ENCODE measurements around the gene NQO1. TPM values are rescaled to one million over a fixed set of nuclear protein-coding genes. Genes with fewer than 3 reads are reported as not detected.

Gene NQO1
- total and polyA plus RNA-seq, 9 of the 15 experiments (the other 6 are each of a cell fraction or from before 2014, with no cell fraction given) = 96.7 to 198 (median 122) TPM

DNA sequence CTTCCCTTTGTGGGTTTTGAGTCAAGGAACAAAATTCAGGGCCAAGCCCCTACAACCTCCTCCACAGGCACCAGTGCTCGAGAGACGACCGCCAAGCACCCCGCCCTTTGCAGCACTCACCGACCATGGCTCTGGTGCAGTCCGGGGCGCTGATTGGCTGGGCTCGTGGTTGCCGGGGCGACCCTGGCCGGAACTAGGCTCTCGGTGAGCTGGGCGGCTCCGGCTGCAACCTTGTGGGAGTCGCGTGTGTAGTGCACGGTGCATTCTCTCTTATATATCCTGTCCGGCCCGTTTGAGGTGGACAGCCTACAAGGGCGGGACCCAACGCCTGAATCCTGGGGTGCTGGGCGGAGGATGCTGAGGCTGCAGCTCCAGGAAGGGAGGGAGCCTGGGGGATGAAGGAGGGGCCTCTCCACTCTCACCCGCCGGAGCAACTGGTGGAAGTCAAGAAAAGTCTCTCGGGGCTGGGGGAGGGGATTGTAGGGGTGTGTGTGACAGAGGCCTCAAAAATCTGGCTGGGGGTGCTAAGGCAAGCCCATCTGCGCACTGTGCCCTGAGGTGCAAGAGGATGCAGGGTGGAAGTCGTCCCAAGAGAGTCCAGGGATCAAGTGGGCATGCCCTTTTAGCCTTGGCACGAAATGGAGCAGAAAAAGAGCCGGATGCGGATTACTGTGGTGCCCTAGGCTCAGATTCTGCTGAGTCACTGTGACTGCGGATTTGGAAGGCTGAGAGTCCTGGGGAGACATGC lies at the start of gene NQO1 (continued):
- TF ChIP-seq CREM (IDR thresholded peaks at IDR 0.05; ENCODE audit: low read depth) (peak; percentile 58), HDAC1 (IDR thresholded peaks at IDR 0.05) (peak in 1 of 2 experiments; percentile 74; a peak in 1 of 4 replicates), FUS (optimal IDR thresholded peaks at IDR 0.05; ENCODE audit: low read depth, low read length) (no peak), ESRRA (IDR thresholded peaks at IDR 0.05; ENCODE audit: borderline replicate concordance, low read depth) (peak; percentile 86; the same call in 1 of the 2 replicates), L3MBTL2 (IDR thresholded peaks at IDR 0.05) (peak; percentile 76), ZNF12 (CRISPR knock-in tag; IDR thresholded peaks at IDR 0.05) (no peak), SUPT5H (IDR thresholded peaks at IDR 0.05) (peak; percentile 80), SMARCA4 (IDR thresholded peaks at IDR 0.05) (peak; percentile 86), SNIP1 (IDR thresholded peaks at IDR 0.05; ENCODE audit: low read depth) (no peak), ZSCAN32 (CRISPR knock-in tag; IDR thresholded peaks at IDR 0.05) (no peak), HDGF (IDR thresholded peaks at IDR 0.05) (no peak), CC2D1A (IDR thresholded peaks at IDR 0.05) (0 out of 2 replicates have a peak, but pooled peaks have one; percentile 15), RBM15 (IDR thresholded peaks at IDR 0.05; ENCODE audit: insufficient read depth, low read length) (no peak), ZNF175 (CRISPR knock-in tag; IDR thresholded peaks at IDR 0.05; ENCODE audit: low read depth) (no peak), EGR1 (conservative IDR thresholded peaks at IDR 0.05) (0 out of 2 replicates have a peak, but pooled peaks have one; percentile 7)
- TF ChIP-seq, protein P1, sequence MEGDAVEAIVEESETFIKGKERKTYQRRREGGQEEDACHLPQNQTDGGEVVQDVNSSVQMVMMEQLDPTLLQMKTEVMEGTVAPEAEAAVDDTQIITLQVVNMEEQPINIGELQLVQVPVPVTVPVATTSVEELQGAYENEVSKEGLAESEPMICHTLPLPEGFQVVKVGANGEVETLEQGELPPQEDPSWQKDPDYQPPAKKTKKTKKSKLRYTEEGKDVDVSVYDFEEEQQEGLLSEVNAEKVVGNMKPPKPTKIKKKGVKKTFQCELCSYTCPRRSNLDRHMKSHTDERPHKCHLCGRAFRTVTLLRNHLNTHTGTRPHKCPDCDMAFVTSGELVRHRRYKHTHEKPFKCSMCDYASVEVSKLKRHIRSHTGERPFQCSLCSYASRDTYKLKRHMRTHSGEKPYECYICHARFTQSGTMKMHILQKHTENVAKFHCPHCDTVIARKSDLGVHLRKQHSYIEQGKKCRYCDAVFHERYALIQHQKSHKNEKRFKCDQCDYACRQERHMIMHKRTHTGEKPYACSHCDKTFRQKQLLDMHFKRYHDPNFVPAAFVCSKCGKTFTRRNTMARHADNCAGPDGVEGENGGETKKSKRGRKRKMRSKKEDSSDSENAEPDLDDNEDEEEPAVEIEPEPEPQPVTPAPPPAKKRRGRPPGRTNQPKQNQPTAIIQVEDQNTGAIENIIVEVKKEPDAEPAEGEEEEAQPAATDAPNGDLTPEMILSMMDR (IDR thresholded peaks at IDR 0.05 in 2 of 3, conservative IDR thresholded peaks at IDR 0.05 in 1 of 3; ENCODE audit: insufficient read depth in 2 of 3, low read depth in 1 of 3, low read length in 3 of 3) = 0 out of 6 replicates have a peak, but pooled peaks of 1 of the 3 experiments have one; percentile 1
- TF ChIP-seq, protein P2, sequence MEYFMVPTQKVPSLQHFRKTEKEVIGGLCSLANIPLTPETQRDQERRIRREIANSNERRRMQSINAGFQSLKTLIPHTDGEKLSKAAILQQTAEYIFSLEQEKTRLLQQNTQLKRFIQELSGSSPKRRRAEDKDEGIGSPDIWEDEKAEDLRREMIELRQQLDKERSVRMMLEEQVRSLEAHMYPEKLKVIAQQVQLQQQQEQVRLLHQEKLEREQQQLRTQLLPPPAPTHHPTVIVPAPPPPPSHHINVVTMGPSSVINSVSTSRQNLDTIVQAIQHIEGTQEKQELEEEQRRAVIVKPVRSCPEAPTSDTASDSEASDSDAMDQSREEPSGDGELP (CRISPR knock-in tag; IDR thresholded peaks at IDR 0.05; ENCODE audit: borderline replicate concordance) = peak; percentile 77
- TF ChIP-seq, protein P3, sequence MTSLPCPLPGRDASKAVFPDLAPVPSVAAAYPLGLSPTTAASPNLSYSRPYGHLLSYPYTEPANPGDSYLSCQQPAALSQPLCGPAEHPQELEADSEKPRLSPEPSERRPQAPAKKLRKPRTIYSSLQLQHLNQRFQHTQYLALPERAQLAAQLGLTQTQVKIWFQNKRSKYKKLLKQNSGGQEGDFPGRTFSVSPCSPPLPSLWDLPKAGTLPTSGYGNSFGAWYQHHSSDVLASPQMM (CRISPR knock-in tag; IDR thresholded peaks at IDR 0.05) = no peak
- TF ChIP-seq, protein P4, sequence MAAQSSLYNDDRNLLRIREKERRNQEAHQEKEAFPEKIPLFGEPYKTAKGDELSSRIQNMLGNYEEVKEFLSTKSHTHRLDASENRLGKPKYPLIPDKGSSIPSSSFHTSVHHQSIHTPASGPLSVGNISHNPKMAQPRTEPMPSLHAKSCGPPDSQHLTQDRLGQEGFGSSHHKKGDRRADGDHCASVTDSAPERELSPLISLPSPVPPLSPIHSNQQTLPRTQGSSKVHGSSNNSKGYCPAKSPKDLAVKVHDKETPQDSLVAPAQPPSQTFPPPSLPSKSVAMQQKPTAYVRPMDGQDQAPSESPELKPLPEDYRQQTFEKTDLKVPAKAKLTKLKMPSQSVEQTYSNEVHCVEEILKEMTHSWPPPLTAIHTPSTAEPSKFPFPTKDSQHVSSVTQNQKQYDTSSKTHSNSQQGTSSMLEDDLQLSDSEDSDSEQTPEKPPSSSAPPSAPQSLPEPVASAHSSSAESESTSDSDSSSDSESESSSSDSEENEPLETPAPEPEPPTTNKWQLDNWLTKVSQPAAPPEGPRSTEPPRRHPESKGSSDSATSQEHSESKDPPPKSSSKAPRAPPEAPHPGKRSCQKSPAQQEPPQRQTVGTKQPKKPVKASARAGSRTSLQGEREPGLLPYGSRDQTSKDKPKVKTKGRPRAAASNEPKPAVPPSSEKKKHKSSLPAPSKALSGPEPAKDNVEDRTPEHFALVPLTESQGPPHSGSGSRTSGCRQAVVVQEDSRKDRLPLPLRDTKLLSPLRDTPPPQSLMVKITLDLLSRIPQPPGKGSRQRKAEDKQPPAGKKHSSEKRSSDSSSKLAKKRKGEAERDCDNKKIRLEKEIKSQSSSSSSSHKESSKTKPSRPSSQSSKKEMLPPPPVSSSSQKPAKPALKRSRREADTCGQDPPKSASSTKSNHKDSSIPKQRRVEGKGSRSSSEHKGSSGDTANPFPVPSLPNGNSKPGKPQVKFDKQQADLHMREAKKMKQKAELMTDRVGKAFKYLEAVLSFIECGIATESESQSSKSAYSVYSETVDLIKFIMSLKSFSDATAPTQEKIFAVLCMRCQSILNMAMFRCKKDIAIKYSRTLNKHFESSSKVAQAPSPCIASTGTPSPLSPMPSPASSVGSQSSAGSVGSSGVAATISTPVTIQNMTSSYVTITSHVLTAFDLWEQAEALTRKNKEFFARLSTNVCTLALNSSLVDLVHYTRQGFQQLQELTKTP (IDR thresholded peaks at IDR 0.05; ENCODE audit: low read depth in 1 of 2, partially characterized antibody in 2 of 2) = peak; percentile 39 to 84
- TF ChIP-seq, protein P5, sequence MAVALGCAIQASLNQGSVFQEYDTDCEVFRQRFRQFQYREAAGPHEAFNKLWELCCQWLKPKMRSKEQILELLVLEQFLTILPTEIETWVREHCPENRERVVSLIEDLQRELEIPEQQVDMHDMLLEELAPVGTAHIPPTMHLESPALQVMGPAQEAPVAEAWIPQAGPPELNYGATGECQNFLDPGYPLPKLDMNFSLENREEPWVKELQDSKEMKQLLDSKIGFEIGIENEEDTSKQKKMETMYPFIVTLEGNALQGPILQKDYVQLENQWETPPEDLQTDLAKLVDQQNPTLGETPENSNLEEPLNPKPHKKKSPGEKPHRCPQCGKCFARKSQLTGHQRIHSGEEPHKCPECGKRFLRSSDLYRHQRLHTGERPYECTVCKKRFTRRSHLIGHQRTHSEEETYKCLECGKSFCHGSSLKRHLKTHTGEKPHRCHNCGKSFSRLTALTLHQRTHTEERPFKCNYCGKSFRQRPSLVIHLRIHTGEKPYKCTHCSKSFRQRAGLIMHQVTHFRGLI (CRISPR knock-in tag; IDR thresholded peaks at IDR 0.05) = no peak

All from K562 (cell line).